Omental fat pad (tissue), 4 donors: ENCODE measurements around the gene MBD3L2B. TPM values are rescaled to one million over a fixed set of nuclear protein-coding genes. Genes with fewer than 3 reads are reported as not detected.
"Not testable (repeated sequence)": the region's sequence is repeated elsewhere in the genome, so short reads cannot be mapped to it uniquely, and the experiment has no call there.

Experiments
- ATAC-seq: fragments of 150-250 bp; one replicate; pipeline ENCODE4 v1.9.1; 2016; ENCODE audit warnings: mild to moderate bottlenecking, moderate library complexity; ENCODE audit not compliant: low FRiP score
- DNase-seq: peaks from one replicate; pipeline ENCODE4 v3.0.0-alpha.2; 2019; ENCODE audit warnings: low spot score
- total RNA-seq, 4 donors: library from RNA; depleted of rRNA; stranded (reverse); fragments of >200 nt; gene quantifications; one replicate each; pipeline ENCODE4 v1.1.0, GENCODE V29; 2016
- TF ChIP-seq, protein P1 (sequence below), 3 donors: fragments of 450-650 bp; IDR thresholded peaks; one replicate each; pipeline ENCODE4 v1.5.1; 2016 to 2017; ENCODE audit warnings: antibody characterized with exemption in 3 of 3, mild to moderate bottlenecking in 3 of 3, moderate library complexity in 2 of 3

Gene MBD3L2B
- not detected for total RNA-seq

DNA sequence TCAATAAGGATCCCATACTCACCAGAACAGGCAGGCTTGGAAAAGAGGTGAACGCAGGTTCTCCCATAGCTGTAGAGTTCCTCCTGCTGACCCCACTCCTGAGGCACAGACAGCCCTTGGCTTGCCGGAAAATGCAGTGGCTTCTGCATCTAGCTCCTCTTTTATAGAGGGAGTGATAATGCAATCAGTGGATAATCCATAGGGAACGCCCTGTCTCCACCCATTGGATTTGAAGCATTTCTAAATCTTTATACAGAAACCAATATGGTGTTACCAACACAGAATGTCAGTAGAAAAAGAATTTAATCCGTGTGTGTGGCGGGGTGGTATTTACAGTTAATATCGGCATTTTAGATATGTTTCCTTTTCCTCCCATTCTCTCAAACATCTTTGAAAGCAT is at the start of gene MBD3L2B:
TSS of gene MBD3L2B (minus strand) at position 101 of the 400 bp plus-strand sequence. CDS start at position 67, 34 bp downstream.
- not testable (repeated sequence) for ATAC-seq, DNase-seq

DNA sequence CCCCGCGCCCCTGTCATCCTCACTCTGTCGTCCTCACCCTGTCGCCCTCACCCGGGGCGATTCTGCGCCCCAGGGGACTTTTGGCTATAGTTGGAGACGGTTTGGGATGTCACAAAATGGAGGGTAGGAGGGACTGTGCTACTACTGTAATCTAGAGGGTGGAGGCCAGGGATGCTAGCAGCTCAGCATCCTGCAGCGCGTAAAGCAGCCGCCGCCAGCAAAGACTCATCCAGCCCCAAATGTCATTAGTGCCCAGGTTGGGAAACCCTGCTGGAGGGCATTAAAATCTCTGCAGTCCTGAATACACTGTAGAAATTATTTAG is 48.6 kb upstream of the MBD3L2B start:
- TF ChIP-seq, protein P1, sequence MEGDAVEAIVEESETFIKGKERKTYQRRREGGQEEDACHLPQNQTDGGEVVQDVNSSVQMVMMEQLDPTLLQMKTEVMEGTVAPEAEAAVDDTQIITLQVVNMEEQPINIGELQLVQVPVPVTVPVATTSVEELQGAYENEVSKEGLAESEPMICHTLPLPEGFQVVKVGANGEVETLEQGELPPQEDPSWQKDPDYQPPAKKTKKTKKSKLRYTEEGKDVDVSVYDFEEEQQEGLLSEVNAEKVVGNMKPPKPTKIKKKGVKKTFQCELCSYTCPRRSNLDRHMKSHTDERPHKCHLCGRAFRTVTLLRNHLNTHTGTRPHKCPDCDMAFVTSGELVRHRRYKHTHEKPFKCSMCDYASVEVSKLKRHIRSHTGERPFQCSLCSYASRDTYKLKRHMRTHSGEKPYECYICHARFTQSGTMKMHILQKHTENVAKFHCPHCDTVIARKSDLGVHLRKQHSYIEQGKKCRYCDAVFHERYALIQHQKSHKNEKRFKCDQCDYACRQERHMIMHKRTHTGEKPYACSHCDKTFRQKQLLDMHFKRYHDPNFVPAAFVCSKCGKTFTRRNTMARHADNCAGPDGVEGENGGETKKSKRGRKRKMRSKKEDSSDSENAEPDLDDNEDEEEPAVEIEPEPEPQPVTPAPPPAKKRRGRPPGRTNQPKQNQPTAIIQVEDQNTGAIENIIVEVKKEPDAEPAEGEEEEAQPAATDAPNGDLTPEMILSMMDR (IDR thresholded peaks at IDR 0.05), result no peak
- ATAC-seq, result peak; percentile 2

DNA sequence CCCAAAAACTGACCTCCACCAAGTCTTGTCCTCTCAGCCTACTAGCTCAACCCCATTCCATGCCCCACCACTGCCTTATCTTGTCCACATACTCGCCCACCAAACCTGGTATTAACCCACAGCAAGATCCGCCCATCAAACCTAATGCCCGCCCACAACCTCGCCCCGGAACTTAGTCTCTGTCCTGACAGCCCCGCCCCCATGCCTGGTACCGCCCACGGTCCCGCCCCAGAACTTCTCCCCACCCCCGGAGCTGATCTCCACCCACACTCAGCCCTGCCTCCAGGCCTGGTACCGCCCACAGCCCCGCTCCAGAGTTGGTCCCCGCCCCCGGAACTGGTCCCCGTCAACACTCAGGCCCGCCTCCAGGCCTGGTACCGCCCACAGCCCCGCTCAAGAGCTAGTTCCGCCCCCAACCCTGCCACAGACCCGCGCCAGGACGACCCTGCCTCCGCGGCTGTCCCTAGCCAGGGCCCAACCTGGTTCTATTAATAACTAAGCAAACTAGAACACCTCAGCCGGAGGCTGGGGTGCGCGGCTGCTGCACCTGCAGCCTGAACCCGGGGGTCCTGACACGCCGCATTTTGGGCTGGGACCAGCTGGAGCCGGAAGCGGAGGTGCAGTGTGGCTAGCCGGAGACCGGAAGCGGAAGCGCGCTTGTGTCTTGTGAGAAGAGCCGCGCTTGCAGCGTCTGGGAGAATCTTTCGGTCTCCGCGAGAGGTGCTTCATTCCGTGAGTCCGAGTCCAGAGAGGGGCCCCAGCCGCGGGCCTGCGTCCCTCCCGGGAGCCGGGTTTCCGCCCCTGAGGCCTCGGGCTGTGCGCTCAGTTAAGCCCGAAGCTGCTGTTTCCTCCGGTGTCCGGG is 48.0 kb upstream of the MBD3L2B start, which contains the start of gene ZNF557:
TSS of gene ZNF557 (plus strand) at position 662 of the 862 bp plus-strand sequence. CDS start 5,372 bp downstream, outside the sequence.
- peak; percentile 95 for DNase-seq
- TF ChIP-seq, protein P1 (IDR thresholded peaks at IDR 0.05), result no peak
- ATAC-seq, result peak; percentile 100

More for the DNA sequence above, 48.6 kb upstream of the MBD3L2B start:
- no peak for DNase-seq

DNA sequence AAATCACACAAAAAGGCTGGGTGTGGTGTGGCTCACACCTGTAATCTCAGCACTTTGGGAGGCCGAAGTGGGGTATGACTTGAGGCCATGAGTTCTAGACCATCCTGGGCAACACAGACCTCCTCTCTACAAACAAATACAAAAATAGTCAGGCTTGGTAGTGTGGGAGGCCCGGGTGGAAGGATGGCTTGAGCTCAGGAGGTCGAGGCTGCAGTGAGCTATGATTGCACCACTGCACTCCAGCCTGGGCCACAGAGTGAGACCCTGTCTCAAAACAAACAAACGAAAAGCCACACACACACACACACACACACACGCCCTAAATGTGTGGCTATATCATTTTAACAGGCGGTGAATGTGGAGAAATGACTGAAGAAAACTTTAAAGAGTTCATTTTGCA is 47.4 kb upstream of the MBD3L2B start:
- no peak for ATAC-seq
- no peak for DNase-seq
- TF ChIP-seq, protein P1 (IDR thresholded peaks at IDR 0.05), result no peak

DNA sequence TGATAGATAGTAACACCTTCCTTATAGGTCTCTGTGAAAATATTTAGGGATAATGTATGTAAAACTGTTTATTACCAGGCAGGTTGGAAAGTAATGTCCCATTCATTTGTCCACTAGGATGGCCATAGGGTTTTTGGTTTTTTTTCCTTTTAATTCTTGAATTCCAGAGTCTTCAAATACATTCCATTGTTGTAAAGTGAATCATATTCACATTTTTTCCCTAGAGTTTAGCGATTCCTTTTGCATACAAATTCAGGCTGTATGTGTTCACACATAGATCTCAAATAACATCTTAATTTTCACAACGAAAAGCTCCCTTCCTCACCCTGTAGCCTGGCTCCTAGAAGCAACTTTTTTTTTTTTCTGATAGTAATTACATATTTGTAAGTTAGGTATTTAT is 46.5 kb upstream of the MBD3L2B start:
- no peak for DNase-seq
- ATAC-seq, result no peak
- TF ChIP-seq, protein P1 (IDR thresholded peaks at IDR 0.05), result no peak

DNA sequence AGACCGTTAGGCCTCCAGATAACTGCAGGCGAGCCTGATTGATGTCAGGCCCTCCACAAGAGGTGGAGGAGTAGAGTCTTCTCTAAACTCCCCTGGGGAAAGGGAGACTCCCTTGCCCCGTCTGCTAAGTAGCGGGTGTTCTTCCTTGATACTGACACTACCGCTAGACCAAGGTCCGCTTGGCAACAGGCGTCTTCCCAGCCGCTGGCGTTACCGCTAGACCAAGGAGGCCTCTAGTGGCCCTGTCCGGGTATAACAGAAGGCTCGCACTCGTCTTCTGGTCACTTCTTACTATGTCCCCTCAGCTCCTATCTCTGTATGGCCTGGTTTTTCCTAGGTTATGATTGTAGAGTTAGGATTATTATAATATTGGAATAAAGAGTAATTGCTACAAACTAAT is 45.9 kb upstream of the MBD3L2B start:
- not testable (repeated sequence) for ATAC-seq, DNase-seq

DNA sequence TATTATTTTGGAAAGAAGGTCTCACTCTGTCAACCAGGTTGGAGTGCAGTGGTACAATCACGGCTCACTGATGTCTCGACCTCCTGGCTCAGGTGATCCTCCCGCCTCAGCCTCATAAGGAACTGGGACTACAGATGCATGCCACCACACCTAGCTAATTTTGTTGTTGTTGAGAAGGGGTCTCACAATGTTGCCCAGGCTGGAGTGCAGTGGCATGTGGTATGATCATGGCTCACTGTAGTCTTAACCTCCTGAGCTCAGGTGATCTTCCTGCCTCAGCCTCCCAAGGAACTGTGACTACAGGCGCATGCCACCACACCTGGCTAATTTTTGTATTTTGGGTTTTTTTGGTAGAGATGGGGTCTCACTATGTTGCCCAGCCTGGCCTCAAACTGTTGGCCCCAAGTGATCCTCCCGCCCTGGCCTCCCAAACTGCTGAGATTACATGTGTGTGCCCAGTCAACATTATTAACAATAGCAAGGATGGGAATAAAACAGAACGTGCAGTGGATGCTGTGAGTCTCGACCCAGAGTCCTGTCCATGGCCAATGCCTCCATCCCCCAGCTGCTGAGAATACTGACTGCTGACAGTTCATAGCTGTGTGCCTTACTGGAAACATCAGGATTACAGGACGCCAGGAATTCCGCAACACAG is 42.7 kb upstream of the MBD3L2B start:
- TF ChIP-seq, protein P1 (IDR thresholded peaks at IDR 0.05), result no peak
- DNase-seq (no peak), ATAC-seq (no peak)

DNA sequence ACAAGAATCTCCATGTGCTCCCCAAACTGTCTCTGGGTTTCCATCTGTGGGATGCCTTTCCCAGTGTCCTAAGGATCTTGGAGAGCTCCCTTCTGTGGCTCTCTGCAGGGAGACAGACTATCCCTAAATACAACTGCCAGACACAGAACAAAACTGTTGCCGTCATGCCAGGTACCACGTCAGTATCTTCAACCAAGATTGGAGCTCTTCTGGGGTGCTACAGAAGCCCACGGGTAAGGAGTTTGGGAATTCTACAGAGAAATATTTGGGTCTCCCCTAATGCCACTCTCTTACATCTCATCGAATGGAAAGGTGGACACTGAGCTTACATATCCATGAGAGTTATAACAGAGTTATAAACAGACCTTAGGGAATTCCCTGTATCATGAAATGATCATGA is 42.1 kb upstream of the MBD3L2B start:
- DNase-seq (no peak), ATAC-seq (no peak)
- TF ChIP-seq, protein P1 (IDR thresholded peaks at IDR 0.05), result no peak

DNA sequence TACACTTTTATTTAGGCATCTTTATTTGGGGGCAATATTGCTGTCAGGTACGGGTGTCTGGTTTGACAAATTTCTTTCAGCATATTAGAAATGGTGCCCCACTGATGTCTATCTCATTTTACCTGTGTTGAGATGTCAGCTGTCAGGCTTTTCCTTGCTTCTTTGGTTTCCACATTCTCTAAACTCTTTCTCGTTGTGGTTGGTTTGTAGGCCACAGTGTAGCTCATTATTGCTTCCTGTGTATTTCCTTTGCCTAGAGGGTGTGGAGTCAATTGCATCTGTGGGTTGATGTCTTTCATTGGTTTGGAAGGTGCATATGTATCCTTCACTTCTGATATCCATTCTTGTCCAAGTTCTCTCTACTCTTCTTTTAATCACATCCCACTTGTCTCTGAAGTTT is 38.7 kb upstream of the MBD3L2B start:
- ATAC-seq, DNase-seq: not testable (repeated sequence)

DNA sequence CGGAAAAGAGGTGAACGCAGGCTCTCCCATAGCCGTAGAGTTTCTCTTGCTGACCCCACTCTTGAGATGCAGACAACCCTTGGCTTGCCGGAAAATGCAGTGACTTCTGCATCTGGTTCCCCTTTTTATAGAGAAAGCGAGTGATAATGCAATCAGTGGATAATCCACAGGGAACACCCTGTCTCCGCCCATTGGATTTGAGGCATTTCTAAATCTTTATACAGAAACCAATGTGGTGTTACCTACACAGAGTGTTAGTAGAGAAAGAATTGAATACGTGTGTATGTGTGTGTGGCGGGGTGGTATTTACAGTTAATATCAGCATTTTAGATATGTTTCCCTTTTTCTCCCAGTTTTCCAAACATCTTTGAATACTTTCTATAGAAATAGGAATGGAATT is 37.3 kb upstream of the MBD3L2B start, which contains the start of gene MBD3L3:
TSS of gene MBD3L3 (minus strand) at position 101 of the 400 bp plus-strand sequence. CDS start at position 30, 71 bp downstream.
- not testable (repeated sequence) for ATAC-seq, DNase-seq

DNA sequence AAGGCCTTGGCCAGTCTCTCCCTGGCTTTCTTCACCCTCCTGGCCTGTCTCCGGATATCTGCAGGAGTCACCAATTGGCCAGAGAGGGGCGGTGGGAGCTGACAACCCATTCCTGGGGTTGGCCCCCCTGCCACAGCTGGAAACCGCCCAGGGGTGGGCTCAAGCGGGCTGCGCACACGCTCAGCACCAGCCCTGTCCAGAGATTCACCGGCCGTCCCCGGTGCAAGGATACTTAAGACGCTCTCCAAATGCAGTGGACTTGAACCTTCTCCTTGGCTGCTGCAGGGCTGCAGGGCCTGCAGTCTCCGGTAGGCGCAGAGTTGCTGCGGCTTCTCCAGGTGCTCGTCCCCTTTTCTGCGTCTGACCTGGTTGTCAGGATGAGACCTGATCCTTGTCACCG is 35.1 kb upstream of the MBD3L2B start:
- not testable (repeated sequence) for DNase-seq, ATAC-seq
